ENCODE measurements around the gene MRTO4.
"Not testable (repeated sequence)": the region's sequence is repeated elsewhere in the genome, so short reads cannot be mapped to it uniquely, and the experiment has no call there.

Gene MRTO4

DNA sequence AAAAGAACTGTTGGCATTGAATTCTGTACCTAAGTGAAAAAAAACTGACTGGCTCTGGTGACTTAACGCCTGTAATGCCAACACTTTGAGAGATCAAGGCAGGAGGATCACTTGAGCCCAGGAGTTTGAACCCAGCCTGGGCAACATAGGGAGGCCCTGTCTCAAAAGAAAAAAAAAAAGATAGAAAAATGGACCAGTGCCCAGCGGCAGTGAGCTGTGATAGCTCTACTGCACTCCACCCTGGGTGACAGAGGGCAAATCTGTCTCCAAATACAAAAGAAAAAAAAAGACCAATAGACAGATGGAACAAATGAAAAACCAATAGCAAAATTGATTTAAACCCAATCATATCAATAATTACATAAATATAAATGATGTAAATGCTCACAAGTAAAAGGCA, 37.6 kb downstream of the MRTO4 start:
- TF ChIP-seq, protein P1, sequence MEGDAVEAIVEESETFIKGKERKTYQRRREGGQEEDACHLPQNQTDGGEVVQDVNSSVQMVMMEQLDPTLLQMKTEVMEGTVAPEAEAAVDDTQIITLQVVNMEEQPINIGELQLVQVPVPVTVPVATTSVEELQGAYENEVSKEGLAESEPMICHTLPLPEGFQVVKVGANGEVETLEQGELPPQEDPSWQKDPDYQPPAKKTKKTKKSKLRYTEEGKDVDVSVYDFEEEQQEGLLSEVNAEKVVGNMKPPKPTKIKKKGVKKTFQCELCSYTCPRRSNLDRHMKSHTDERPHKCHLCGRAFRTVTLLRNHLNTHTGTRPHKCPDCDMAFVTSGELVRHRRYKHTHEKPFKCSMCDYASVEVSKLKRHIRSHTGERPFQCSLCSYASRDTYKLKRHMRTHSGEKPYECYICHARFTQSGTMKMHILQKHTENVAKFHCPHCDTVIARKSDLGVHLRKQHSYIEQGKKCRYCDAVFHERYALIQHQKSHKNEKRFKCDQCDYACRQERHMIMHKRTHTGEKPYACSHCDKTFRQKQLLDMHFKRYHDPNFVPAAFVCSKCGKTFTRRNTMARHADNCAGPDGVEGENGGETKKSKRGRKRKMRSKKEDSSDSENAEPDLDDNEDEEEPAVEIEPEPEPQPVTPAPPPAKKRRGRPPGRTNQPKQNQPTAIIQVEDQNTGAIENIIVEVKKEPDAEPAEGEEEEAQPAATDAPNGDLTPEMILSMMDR (IDR thresholded peaks at IDR 0.05; ENCODE audit: low read depth, low read length), result no peak
- TF ChIP-seq, protein P2, sequence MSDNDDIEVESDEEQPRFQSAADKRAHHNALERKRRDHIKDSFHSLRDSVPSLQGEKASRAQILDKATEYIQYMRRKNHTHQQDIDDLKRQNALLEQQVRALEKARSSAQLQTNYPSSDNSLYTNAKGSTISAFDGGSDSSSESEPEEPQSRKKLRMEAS (IDR thresholded peaks at IDR 0.05; ENCODE audit: low read depth, low read length), result no peak
- no peak for DNase-seq (ENCODE audit: low read depth)
- H3K4me3 ChIP-seq (ENCODE audit: low read depth, low read length), result no peak overlapping the region

DNA sequence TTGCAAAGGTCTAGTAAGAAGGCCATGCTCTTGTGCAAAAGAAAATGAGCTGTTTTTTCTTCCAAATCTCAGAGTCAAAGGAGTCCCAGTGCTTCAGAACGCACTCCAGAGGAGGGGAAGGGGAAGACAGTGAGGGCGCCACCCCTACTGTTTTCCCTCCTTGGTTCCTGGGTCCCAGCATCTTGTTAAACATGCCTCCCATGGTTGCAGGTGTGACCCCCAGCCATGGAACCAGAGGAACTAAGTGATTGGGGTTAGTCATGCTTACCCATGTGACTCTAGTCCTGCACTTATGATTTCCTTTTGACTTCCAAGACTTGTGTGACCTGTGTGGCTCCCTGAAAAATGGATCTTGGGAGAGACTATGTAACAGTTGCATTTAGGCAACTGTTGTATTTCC, 43.0 kb downstream of the MRTO4 start:
- no peak for TF ChIP-seq POLR2A (IDR thresholded peaks at IDR 0.05; ENCODE audit: extremely low read depth, insufficient read length)
- TF ChIP-seq, protein P2 (IDR thresholded peaks at IDR 0.05; ENCODE audit: low read depth, low read length), result no peak
- TF ChIP-seq, protein P1 (IDR thresholded peaks at IDR 0.05; ENCODE audit: low read depth, low read length), result no peak
- no peak for TF ChIP-seq MYC (IDR thresholded peaks at IDR 0.05; ENCODE audit: low read depth, low read length)
- H3K4me3 ChIP-seq (ENCODE audit: low read depth, low read length), result no peak overlapping the region
- DNase-seq (ENCODE audit: low read depth), result no peak

DNA sequence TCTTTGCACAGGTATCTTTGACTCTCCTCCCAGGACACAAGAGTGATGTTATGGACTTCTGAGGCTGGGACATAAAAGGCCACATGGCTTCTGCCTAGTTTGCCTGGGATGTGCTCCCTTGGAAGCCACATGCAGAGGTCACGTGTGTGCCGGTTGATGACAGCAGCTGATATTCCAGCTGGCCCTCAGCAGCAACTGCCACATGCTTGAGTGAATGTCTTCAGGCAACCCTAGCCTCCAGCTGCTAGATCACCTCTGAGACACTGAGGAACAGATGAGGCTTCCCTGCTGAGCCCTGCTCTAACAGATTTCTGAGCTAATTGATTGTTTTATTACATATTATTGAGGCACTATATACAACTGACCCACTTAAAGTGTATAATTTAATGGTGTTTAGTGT, 48.6 kb downstream of the MRTO4 start:
- no peak overlapping the region for H3K4me3 ChIP-seq (ENCODE audit: low read depth, low read length)
- TF ChIP-seq, protein P1 (IDR thresholded peaks at IDR 0.05; ENCODE audit: low read depth, low read length), result no peak
- TF ChIP-seq MYC (IDR thresholded peaks at IDR 0.05; ENCODE audit: low read depth, low read length), result no peak
- TF ChIP-seq POLR2A (IDR thresholded peaks at IDR 0.05; ENCODE audit: extremely low read depth, insufficient read length), result no peak
- TF ChIP-seq, protein P2 (IDR thresholded peaks at IDR 0.05; ENCODE audit: low read depth, low read length), result no peak
- DNase-seq (ENCODE audit: low read depth), result no peak

DNA sequence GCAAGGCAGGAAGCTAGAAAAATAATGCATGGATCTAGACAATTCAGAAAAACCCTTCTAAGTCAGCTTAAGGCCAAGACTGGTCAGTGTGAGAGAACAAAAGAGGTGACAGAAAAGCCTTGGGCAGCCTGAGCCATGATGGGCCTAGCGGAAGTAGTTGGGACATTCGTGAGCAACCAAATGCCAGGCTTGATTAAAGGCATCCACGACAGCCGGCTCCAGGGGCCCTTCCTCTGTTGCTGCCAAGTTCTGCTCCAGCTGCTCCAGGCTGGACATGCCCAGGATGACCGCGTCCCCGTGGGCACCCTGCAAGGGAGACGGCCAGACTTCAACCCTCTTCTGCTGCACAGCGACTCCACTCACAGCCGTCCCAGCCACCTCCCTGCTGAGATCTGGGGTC, 52.5 kb downstream of the MRTO4 start:
- DNase-seq (ENCODE audit: low read depth); H3K4me3 ChIP-seq (ENCODE audit: low read depth, low read length): not testable (repeated sequence)

DNA sequence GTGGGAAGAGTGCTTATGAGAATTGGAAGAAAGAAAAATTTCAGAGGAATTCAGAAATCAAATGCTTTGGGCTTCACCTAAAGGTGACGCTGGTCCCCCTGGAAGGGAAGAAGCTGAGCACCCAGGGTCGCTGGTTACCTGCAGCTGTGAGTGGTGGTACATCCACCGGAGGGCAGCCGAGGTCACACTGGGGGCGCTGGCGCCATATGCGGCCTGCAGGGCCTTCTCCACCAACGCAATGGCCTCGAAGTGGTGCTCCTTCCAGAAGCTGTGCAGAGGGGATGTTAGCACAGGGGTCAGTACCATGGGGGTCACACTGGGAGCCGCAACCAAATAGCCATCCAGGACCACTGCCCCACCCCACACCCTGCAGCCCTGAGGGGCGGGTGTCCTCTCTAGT, 54.3 kb downstream of the MRTO4 start:
- DNase-seq (ENCODE audit: low read depth), result no peak
- no peak for TF ChIP-seq MYC (IDR thresholded peaks at IDR 0.05; ENCODE audit: low read depth, low read length)
- TF ChIP-seq, protein P1 (IDR thresholded peaks at IDR 0.05; ENCODE audit: low read depth, low read length), result no peak
- no peak for TF ChIP-seq POLR2A (IDR thresholded peaks at IDR 0.05; ENCODE audit: extremely low read depth, insufficient read length)
- TF ChIP-seq, protein P2 (IDR thresholded peaks at IDR 0.05; ENCODE audit: low read depth, low read length), result no peak

DNA sequence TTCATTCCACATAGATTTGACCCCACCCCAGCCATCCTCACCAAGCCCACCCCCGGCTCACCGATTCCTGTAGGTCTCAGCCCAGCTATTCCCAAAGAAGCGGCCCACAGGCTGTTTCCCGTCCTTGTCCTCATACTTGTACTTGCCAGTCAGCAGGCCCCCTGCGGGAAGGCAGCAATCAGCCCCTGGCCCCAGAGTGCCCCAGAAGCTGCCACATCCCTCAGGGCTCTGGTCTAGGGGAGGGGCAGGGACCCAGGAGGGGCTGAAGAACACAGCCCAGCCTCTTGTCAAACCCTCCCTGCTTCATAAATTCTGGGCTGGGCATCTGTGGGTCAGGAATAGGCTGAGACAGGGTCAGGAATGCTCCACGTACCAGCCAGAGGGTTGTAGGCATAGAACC, 55.3 kb downstream of the MRTO4 start:
- TF ChIP-seq MYC (IDR thresholded peaks at IDR 0.05; ENCODE audit: low read depth, low read length) (no peak), POLR2A (IDR thresholded peaks at IDR 0.05; ENCODE audit: extremely low read depth, insufficient read length) (no peak)
- TF ChIP-seq, protein P2 (IDR thresholded peaks at IDR 0.05; ENCODE audit: low read depth, low read length), result no peak
- TF ChIP-seq, protein P1 (IDR thresholded peaks at IDR 0.05; ENCODE audit: low read depth, low read length), result no peak

More for the DNA sequence above, 54.3 kb downstream of the MRTO4 start:
- no peak overlapping the region for H3K4me3 ChIP-seq (ENCODE audit: low read depth, low read length)

More for the DNA sequence above, 55.3 kb downstream of the MRTO4 start:
- no peak for DNase-seq (ENCODE audit: low read depth)
- no peak overlapping the region for H3K4me3 ChIP-seq (ENCODE audit: low read depth, low read length)
